Upper lobe of left lung (tissue), 6 donors: ENCODE measurements around the gene RRAD. TPM values are rescaled to one million over a fixed set of nuclear protein-coding genes. Genes with fewer than 3 reads are reported as not detected.
A peak's percentile ranks its signal among the peaks of the same experiment; 100 is the strongest.
"Not testable (repeated sequence)": the region's sequence is repeated elsewhere in the genome, so short reads cannot be mapped to it uniquely, and the experiment has no call there.

Experiments used
- ATAC-seq, 2 donors: fragments of 200-7000 bp; cut with Tn5 transposase; one replicate each; pipeline ENCODE4 v1.9.1; 2022; ENCODE audit warnings: mild to moderate bottlenecking in 2 of 2, moderate library complexity in 2 of 2; ENCODE audit not compliant: low FRiP score in 2 of 2
- DNase-seq, 2 donors: peaks; one replicate each; pipeline ENCODE4 v3.0.0-alpha.2; 2019 to 2020
- H3K27ac ChIP-seq, 4 donors: fragments of 200-600 bp; sonication (generic); one replicate each; pipeline ENCODE4 v1.5.1; 2016 to 2019
- H3K27me3 ChIP-seq, 4 donors: fragments of 200-600 bp; sonication (generic); one replicate each; pipeline ENCODE4 v1.5.1; 2017 to 2019
- H3K36me3 ChIP-seq, 4 donors: fragments of 200-600 bp; sonication (generic); one replicate each; pipeline ENCODE4 v1.5.1; 2016 to 2019
- H3K4me1 ChIP-seq, 4 donors: fragments of 200-600 bp; sonication (generic); one replicate each; pipeline ENCODE4 v1.5.1; 2018 to 2019
- H3K4me3 ChIP-seq, 4 donors: fragments of 200-600 bp; sonication (generic); one replicate each; pipeline ENCODE4 v1.5.1; 2017 to 2019; ENCODE audit warnings: mild to moderate bottlenecking in 2 of 4, moderate library complexity in 1 of 4
- H3K9me3 ChIP-seq, 4 donors: fragments of 200-600 bp; sonication (generic); one replicate each; pipeline ENCODE4 v1.5.1; 2018 to 2019
- EP300 ChIP-seq, 4 donors: sonication (generic); formaldehyde crosslinking; IDR thresholded peaks; one replicate each; pipeline ENCODE4 v1.5.1; 2017; ENCODE audit warnings: antibody characterized with exemption in 4 of 4, control low read depth in 2 of 4
- POLR2A ChIP-seq, 4 donors: fragments of 450-650 bp; IDR thresholded peaks; one replicate each; pipeline ENCODE4 v1.5.1; 2016 to 2017; ENCODE audit warnings: antibody characterized with exemption in 4 of 4, mild to moderate bottlenecking in 2 of 4
- POLR2AphosphoS5 ChIP-seq, 2 donors: sonication (generic); formaldehyde crosslinking; IDR thresholded peaks; one replicate each; pipeline ENCODE4 v1.5.1; 2017; ENCODE audit warnings: antibody characterized with exemption in 2 of 2
- WGBS, 2 donors: methylation state at CpG; one replicate each; pipeline ENCODE4 v1.1.5; 2017 to 2018; 5-methylcytosine and 5-hydroxymethylcytosine counted together
- total RNA-seq, 6 donors: library from RNA; depleted of rRNA in 4 of 6; stranded (reverse); fragments of >200 nt in 4 of 6; gene quantifications; one replicate each; pipeline versions ENCODE4 v1.1.0 to v1.2.1, GENCODE V29; 2016 to 2021
- TF ChIP-seq, protein P1 (sequence below), 6 experiments: fragments of 450-650 bp in 4 of 6; fragments of 200-600 bp in 2 of 6; sonication (generic) in 2 of 6; IDR thresholded peaks; one replicate each; pipeline ENCODE4 v1.5.1; 2016 to 2019; ENCODE audit warnings: antibody characterized with exemption in 6 of 6
- donor health status: DM: no; HTN: no; CAD: no; lungs with moderate emphysema.
- donor health status: DM: no; HTN: yes; CAD: no; lungs with severe emphysema.

RRAD gene
- total RNA-seq, 6 donors from 2014 or later, result 13.8 to 50.3 (median 47.0) TPM

DNA sequence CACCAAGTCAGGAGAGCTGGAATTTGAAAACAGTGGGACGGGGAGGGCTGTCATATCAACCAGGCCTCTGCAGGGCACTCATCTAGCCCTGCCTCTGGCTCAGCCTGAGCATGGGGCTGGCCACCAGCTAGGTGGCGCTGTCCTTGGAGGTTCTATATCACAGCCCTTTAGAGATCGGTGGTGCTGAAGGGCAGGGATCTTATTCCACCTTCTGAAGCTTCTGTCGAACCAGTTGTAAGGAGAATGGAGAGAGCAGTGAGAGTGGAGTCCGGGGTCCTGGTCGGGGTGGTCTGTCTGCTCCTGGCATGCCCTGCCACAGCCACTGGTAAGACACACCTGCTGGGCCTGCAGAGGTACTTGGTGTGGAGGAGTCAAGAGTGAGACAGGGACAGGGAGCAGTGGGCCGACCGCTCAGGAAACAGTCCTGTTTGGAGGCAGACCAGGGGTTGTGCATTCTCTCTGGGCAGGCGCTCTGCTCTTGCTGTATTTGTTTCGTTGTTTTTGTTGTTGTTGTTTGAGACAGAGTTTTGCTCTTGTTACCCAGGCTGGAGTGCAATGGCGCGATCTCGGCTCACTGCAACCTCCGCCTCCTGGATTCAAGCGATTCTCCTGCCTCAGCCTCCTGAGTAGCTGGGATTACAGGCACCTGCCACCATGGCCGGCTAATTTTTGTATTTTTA is 35.9 kb upstream of the RRAD start, which contains the start of gene CES3:
TSS of gene CES3 (plus strand) at position 202 of the 680 bp plus-strand sequence. CDS start at position 244, 42 bp downstream.
- ATAC-seq (peak; percentile 69 to 83), DNase-seq (peak in 1 of 2 donors; percentile 72)
- TF ChIP-seq EP300 (IDR thresholded peaks at IDR 0.05) (no peak), POLR2AphosphoS5 (IDR thresholded peaks at IDR 0.05) (no peak), POLR2A (IDR thresholded peaks at IDR 0.05) (no peak)
- TF ChIP-seq, protein P1, sequence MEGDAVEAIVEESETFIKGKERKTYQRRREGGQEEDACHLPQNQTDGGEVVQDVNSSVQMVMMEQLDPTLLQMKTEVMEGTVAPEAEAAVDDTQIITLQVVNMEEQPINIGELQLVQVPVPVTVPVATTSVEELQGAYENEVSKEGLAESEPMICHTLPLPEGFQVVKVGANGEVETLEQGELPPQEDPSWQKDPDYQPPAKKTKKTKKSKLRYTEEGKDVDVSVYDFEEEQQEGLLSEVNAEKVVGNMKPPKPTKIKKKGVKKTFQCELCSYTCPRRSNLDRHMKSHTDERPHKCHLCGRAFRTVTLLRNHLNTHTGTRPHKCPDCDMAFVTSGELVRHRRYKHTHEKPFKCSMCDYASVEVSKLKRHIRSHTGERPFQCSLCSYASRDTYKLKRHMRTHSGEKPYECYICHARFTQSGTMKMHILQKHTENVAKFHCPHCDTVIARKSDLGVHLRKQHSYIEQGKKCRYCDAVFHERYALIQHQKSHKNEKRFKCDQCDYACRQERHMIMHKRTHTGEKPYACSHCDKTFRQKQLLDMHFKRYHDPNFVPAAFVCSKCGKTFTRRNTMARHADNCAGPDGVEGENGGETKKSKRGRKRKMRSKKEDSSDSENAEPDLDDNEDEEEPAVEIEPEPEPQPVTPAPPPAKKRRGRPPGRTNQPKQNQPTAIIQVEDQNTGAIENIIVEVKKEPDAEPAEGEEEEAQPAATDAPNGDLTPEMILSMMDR (IDR thresholded peaks at IDR 0.05), result peak; percentile 45 to 65 (median 57)

DNA sequence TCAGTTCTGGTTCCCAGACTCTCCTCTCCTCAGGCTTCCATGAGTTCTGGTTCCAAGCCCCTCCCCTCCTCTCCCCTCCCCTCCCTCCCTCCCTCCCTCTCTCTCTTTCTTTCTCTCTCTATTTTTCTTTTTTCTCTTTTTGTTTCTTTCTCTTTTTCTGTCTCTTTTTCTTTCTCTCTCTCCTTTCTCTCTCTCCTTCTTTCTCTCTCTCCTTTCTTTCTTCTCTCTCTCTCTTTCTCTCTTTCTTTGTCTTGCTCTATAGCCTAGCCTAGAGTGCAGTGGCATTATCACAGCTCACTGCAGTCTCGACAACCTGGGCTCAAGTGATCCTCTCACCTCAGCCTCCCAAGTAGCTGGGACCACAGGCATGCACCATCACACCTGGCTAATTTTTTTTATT is 34.9 kb upstream of the RRAD start:
- DNase-seq (no peak), ATAC-seq (no peak)
- H3K4me3 ChIP-seq, result no peak overlapping the region
- H3K9me3 ChIP-seq, result no peaks in the 10 kb centered on the region
- no peaks in the 10 kb centered on the region for H3K27me3 ChIP-seq
- H3K27ac ChIP-seq, result peak overlapping the region in 1 of 4 donors; percentile 26
- H3K4me1 ChIP-seq, result peaks cover 0 to 11% (median 8%) of the 10 kb centered on the region in 4 donors
- WGBS, 2 donors, result 79 to 97% methylated on average over 1 of the region's 1 CpG
- H3K36me3 ChIP-seq, result no peaks in the 10 kb centered on the region
- TF ChIP-seq EP300 (IDR thresholded peaks at IDR 0.05) (no peak), POLR2AphosphoS5 (IDR thresholded peaks at IDR 0.05) (no peak), POLR2A (IDR thresholded peaks at IDR 0.05) (no peak)
- TF ChIP-seq, protein P1 (IDR thresholded peaks at IDR 0.05), result no peak

More for the DNA sequence above, 35.9 kb upstream of the RRAD start, which contains the start of gene CES3:
- no peaks in the 10 kb centered on the region for H3K36me3 ChIP-seq
- WGBS, 2 donors, result 76 to 82% methylated on average over 13 to 16 of the region's 16 CpGs
- no peaks in the 10 kb centered on the region for H3K27me3 ChIP-seq
- peak within 1 kb of the TSS in 1 of 4 donors; percentile 11 for H3K4me3 ChIP-seq
- H3K9me3 ChIP-seq, result no peaks in the 10 kb centered on the region
- peaks cover 0 to 11% (median 8%) of the 10 kb centered on the region in 4 donors for H3K4me1 ChIP-seq
- peak within 1 kb of the TSS in 2 of 4 donors; percentile 20 to 26 for H3K27ac ChIP-seq

DNA sequence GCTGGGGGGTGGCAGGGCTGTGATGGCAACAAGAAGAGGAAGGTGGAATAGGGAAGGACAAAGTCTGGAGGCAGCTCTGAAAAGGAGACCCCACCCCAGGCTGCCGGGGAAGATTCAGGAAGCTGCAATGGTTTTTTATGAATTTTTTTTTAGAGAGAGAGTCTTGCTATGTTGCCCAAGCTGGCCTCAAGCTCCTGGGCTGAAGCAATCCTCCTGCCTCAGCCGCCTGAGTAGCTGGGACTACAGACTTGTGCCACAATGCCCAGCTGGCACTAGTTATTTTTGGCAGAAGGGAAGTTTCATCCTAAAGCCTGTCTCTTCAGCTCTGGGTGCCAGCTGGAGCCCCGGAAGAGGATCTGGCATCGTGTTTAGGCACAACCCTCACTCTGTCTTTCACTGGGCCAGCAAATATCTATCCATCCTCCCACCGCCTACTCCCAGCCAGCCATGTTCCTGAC is 34.4 kb upstream of the RRAD start:
- peaks cover 0 to 11% (median 8%) of the 10 kb centered on the region in 4 donors for H3K4me1 ChIP-seq
- WGBS, 2 donors, result 43 to 67% methylated on average over 4 to 5 of the region's 5 CpGs
- DNase-seq (no peak), ATAC-seq (peak in 1 of 2 donors; percentile 69)
- H3K27me3 ChIP-seq, result no peaks in the 10 kb centered on the region
- peak overlapping the region in 1 of 4 donors; percentile 26 for H3K27ac ChIP-seq
- no peaks in the 10 kb centered on the region for H3K9me3 ChIP-seq
- no peak overlapping the region for H3K4me3 ChIP-seq
- H3K36me3 ChIP-seq, result no peaks in the 10 kb centered on the region
- no peak for TF ChIP-seq POLR2AphosphoS5 (IDR thresholded peaks at IDR 0.05)
- TF ChIP-seq, protein P1 (IDR thresholded peaks at IDR 0.05), result no peak
- TF ChIP-seq EP300 (IDR thresholded peaks at IDR 0.05), result no peak
- no peak for TF ChIP-seq POLR2A (IDR thresholded peaks at IDR 0.05)

DNA sequence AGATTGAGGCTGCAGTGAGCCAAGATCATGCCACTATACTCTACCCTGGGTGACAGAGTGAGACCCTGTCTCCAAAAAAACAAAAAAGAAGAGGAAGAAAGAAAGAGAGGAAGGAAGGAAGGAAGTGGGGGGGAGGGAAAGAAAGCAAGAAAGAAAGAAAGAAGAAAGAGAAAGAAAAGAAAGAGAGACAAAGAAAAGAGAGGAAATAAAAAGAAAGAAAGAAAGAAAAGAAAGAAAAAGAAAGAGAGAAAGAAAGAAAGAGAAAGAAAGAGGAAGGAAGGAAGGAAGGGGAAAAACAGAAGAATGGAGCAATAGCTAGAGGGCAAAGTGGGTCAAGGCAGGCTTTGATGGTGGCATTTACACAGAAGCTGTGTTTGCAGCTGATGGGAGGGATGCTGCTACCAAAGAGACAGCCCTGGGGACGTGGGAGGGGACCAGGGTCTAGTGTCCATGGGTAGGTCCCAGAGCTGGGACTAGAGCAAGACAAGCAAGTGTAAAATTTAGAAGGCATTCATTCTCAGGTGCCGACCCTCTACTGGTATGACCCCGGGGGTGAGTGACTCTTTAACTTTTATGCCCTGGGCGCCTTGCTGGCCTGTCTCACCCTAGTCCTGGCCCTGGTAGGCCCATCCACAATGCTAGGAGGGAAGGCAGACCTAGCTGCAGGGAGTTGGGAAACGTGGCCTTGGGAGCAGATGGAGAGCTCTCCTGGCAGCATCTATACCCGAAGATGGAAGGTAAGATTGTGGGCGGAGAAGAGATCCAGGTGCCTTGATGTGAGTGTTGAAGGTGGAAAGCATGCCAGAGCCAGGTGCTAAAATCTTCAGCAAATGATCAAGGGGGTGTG is 33.7 kb upstream of the RRAD start:
- DNase-seq, result no peak
- 74 to 77% methylated on average over 7 of the region's 7 CpGs for WGBS, 2 donors
- Histone ChIP-seq H3K4me1 (peaks cover 0 to 11% (median 8%) of the 10 kb centered on the region in 4 donors), H3K36me3 (no peaks in the 10 kb centered on the region), H3K27ac (no peak overlapping the region), H3K4me3 (no peak overlapping the region), H3K9me3 (no peaks in the 10 kb centered on the region), H3K27me3 (no peaks in the 10 kb centered on the region)
- ATAC-seq, result no peak
- TF ChIP-seq POLR2A (IDR thresholded peaks at IDR 0.05) (no peak), EP300 (IDR thresholded peaks at IDR 0.05) (no peak), POLR2AphosphoS5 (IDR thresholded peaks at IDR 0.05) (no peak)
- TF ChIP-seq, protein P1 (IDR thresholded peaks at IDR 0.05), result no peak

DNA sequence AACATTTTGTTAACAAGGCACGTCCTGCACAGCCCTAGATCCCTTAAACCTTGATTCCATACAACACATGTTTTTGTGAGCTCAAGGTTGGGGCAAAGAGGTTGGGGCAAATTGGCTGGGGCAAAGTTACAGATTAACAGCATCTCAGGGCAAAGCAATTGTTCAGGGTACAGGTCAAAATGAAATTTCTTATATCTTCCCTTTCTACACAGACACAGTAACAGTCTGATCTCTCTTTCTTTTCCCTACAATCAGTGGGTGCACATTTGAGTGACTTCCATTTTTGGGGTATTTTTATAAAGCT is 30.8 kb upstream of the RRAD start:
- DNase-seq, H3K36me3 ChIP-seq, H3K27ac ChIP-seq, H3K4me3 ChIP-seq, H3K4me1 ChIP-seq, ATAC-seq, H3K9me3 ChIP-seq, H3K27me3 ChIP-seq: not testable (repeated sequence)
- 86 to 96% methylated on average over 1 of the region's 1 CpG for WGBS, 2 donors

DNA sequence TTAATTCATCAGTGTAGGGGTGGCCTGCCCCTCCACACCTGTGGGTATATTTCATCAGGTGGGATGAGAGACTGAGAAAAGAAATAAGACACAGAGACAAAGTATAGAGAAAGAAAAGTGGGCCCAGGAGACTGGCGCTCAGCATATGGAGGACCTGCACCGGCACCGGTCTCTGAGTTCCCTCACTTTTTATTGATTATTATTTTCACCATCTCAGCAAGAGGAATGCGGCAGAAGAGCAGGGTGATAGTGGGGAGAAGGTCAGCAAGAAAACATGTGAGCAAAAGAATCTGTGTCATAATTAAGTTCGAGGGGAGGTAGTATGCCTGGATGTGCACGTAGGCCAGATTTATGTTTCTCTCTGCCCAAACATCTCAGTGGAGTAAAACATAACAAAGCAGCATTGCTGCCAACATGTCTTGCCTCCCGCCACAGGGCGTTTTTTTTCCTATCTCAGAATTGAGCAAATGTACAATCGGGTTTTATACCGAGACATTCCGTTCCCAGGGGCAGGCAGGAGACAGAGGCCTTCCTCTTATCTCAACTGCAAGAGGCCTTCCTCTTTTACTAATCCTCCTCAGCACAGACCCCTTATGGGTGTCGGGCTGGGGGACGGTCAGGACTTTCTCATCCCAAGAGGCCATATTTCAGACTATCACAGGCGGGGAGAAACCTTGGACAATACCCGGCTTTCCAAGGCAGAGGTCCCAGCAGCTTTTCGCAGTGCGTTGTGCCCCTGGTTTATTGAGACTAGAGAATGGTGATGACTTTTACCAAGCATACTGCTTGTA is 30.2 kb upstream of the RRAD start:
- ATAC-seq, H3K4me1 ChIP-seq, H3K36me3 ChIP-seq, H3K27ac ChIP-seq, DNase-seq, H3K9me3 ChIP-seq, H3K27me3 ChIP-seq, H3K4me3 ChIP-seq: not testable (repeated sequence)
- 81 to 84% methylated on average over 17 of the region's 17 CpGs for WGBS, 2 donors
